Esophagus mucosa (tissue), 1 donor: ENCODE results near the gene NRDC. TPM values are rescaled to one million over a fixed set of nuclear protein-coding genes. Genes with fewer than 3 reads are reported as not detected.

Source experiments
- ATAC-seq: fragments of 200-7000 bp; cut with Tn5 transposase; one replicate; pipeline ENCODE4 v1.9.1; 2020
- total RNA-seq: library from RNA; stranded (reverse); gene quantifications from one replicate; pipeline ENCODE4 v1.2.4, GENCODE V29; 2023
- donor health status: DM: yes; HTN: yes; CAD: no.

The NRDC gene
- total RNA-seq, 1 donor from 2014 or later, result 94.9 TPM

DNA sequence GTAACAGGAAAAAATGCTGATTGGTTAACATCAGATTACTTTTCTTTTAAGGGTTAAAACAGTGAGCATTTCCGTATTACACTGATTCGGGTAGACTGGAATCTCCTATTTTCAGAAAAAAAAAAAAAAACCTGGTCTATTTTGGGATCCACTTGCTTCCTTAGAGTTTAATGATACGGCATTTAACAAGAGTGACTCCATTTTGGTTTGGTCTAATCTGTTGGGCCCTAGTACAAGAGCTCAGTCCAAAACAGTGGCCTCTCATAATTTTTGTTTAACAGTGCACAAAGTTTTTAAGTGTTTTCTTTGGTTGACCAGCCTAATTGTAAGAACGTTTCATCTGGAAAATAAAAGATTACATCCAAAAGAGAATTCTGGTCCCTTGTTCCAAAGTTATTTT, 120.2 kb downstream of the NRDC start:
- no peak for ATAC-seq

DNA sequence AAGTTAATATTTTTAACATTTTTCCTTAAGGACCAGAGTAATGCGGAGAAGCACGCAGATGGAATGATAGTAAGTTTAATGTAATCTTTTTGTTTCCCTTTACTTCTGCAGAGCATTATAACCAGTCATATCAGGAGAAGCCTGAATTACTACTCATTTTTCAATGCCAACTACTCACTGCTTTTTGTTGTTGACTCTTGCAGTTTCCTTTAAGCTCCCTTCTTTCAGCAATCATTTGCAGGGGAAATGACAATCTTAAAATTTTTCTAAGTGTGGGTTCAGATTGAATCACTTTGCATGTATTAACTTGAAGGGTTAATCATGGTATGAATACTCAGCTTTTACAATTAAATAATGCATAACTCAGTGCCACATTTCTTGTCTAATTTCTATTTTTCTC, 122.2 kb downstream of the NRDC start:
- ATAC-seq, result no peak

DNA sequence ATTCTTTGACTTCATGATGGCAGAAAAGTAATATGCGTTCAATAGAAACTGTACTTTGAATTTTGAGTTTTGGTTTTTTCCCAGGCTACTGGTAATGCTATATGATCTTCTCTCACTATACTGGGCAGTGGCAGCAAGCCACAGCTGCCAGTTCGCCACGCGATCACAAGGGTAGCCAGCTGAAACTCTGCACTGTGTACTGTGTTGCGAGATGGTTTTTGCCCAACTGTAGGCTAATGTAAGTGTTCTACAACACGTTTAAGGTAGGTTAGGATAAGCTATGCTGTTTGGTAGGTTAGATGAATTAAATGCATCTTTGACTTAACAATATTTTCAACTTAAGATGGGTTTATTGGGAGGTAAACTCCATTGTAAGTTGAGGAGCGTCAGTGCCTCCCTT, 123.1 kb downstream of the NRDC start:
- ATAC-seq, result no peak

DNA sequence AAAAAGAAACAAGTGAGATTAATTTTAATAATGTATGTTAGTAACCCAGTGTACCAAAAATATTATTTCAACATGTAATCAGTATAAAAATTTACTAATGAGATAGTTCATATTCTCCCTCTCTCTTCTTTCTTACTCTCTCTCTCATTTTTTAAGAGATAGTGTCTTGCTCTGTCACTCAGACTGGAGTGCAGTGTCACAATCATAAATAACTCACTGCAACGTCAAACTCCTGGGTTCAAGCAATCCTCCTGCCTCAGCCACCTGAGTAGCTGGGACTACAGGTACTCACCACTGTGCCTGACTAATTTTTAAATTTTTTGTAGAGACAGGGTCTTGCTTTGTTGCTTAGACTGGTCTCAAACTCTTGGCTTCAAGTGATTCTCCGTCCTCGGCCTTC, 123.9 kb downstream of the NRDC start:
- ATAC-seq, result no peak

DNA sequence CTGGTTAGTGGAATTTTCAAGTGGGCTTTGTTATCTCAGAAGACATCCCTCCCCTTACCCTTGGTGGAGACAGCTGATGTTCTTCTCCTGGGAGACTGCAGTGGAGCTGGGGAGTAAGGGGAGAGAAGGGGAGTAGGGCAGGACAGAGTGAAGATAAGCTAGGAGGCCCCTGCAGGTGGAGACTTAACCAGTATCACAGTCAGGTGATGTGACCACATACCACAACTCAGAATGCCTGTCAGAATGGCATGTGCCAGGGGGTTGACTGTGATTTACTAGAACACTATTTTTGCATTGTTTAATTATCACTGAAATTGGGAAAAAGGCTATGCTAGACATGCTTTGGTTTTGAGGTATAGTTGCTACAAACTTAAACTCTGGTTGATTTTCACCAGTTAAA, 124.6 kb downstream of the NRDC start:
- ATAC-seq, result no peak

DNA sequence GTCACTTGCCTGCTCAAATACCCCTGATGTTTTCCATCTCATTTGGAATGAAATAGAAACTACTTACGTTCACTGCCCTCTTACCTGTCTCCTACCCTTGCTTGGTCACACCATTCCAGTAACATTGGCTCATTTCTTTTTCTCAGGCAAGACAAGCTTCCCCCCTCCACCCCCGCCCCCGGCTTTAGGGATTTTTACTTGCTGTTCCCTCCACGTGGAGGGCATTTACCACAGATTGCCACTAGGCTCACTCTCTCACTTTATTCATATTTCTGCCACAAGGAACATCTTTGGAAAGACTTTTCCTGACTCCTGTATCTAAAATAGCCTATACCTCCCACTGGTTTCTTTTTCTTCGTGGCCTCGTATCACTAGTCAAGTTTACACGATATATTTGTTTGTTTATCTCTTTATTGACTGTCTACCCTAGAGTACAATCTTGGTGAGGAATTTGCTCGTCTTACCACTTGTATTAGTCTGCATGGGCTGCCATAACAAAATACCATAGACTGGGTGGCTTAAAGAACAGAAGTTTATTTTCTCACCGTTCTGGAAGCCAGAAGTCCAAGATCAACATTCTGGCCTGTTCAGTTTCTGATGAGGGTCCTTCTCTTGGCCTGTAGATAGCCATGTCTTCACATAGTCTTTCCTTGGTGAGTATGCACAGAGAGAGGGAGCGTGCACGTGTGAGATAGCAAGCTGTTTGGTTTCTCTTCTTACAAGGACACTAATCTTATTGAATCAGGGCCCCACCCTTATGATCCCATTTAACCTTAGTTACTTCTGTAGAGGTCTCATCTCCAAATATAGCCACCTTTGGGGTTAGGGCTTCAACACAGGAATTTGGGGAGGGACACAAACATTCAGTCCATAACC, 126.2 kb downstream of the NRDC start:
- no peak for ATAC-seq

DNA sequence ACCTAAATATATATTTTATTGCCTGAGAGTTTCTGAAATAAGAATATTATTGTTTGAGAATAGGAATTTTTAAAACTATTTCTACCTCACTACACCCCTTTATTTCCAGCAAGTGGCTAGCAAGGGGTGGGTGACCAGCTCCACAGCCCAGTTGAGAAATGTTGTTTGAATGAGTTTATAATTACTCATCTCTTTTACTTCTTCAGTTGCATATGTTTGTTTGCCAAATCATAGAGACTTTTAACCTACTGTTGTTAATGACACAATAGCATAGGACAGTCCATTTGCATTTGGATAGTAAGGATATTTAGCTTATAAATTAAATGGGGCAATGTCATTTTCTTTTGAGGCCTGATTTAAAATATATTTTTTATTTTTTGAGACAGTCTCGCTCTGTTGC, 127.8 kb downstream of the NRDC start:
- no peak for ATAC-seq

DNA sequence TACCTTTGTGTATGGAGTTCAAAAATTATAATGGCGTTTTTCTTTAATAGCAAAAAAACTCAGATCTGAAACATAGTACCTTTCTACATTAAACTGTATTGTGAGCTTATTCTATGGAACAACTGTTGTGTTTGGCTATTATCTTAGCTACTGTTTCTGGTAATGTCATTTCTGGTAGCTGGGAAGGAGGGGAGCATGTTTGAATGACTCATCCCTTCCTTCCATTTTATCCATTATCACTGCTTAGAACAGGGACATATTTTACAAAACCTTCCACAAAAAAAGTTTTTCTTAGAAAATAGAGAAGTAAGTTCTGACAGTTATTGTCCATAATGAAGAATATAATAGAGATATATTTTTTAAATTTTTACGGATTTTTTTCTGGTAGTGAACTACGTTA, 128.3 kb downstream of the NRDC start:
- no peak for ATAC-seq

DNA sequence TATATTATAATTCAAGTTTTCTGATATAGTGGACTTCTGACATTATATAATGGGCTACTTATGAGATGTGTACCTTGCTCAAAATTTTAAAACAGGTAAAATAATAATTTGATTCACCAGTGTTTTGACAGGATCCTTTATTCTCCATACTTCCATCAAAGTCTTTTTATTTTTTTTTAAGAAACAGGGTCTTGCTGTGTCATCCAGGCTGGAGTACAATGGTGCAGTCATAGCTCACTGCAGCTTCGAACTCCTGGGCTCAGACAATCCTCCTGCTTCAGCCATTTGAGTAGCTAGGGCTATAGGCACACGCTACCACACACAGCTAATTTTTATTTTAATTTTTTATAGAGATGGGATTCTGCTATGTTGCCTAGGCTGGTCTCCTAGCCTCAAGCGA, 129.4 kb downstream of the NRDC start:
- ATAC-seq, result no peak

DNA sequence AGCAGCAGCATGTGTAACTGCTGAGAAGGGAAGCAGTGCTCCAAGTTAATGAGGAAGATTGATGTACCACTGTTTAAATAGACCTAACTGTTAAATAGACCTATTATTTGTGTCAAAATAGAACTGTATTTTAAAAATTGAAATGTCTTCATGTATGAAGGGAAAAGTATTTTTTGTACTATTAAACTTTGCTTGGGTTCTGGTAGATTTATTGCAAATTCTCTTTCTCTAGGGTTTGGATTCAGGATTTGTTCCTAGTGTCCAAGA, 133.3 kb downstream of the NRDC start:
- no peak for ATAC-seq

DNA sequence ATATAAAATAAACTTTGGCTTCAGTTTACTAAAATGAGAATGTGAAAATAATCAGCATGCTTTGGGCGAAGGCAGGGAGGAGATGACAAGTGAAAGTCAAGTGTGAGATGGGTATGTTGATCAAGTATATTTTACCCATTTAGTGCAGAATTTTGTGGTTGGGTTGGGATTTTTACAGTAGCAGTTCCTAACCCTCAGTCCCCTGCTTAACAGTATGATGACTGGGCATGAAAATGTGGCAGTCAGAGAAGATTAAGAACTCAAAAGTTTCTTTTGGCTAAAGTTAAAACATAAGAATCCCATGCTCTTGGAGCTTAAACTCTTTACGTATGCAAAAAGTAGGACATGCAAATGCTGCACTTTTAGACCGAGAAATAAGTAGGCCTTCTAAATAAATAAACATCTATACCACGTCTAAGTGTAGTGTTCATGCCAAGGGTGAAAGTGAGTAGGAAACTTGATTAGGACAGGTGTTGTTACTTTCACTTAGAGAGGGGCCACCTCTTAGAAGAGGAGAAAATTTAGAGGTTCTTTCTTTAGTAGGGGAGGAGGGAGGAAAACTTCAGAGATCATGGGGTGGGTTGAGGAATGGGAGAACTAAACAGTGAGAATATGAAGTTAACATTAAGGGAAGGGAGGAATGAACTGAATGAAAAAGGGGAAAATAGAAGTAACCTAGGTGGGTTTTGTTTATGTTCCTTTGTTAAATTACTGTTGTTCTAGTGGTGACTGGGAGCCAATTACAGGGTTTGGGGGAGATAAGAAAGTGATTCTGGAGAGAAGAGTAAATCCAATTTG, 133.8 kb downstream of the NRDC start:
- no peak for ATAC-seq

DNA sequence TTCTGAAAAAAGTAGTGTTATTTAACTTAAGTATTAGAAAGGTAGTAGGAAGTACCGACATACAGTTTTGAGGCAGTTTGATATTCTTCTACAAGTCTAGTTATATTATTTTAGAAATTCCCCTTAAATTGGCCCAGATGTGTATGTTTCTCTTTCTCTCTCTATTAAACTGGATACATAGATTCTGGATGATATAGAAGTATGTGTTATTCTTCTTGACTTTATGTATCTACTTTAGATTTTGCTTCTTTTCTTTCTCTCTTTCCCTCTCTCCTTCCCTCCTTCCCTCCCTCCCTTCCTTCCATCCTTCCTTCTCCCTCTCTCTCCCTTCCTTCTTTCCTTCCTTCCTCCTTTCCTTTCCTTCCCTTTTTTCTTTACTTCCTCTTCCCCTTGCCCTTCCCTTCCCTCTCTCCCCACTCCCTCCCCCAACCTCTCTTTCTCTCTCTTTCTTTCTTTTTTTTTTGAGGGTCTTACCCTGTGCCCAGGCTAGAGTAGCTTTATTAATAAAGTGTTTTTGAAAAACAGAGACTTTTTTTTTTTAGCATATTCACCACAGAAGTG, 137.3 kb downstream of the NRDC start:
- no peak for ATAC-seq

DNA sequence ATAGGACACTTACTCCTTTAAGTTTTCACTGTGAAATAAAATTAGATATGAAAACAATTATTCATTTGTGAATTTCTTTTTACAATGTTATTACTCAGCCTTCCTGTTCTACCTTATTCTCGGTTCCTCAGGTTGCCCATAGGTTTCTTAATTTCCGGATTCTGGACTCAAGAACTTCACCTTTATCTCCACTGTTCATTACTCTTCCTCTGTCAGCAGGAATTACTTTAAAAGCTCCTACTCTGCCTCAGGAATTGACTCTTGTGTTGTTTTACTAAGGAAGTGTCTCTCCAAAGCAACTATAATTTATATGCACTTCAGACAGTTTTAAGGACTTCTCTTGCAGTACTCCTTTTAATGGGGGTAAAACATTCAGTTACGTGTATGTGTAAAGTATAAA, 137.9 kb downstream of the NRDC start:
- no peak for ATAC-seq

Other genes with a start within 250 kb of the NRDC start
- 0.04 TPM for gene RAB3B, start 112.0 kb upstream of the NRDC start, total RNA-seq
- 5.4 TPM for gene KTI12, start 155.1 kb upstream of the NRDC start, total RNA-seq
- gene TXNDC12, start 176.5 kb upstream of the NRDC start, total RNA-seq, result 32.8 TPM
- 37.5 TPM for gene BTF3L4, start 177.6 kb upstream of the NRDC start, total RNA-seq